Stimulated activated CD8-positive, alpha-beta memory T cell treated with anti-CD3 and anti-CD28 coated beads, Interleukin-7, amount 100 ng/mL, for 4 hours (primary cell): ENCODE data around the gene SGMS1.
"Not testable (repeated sequence)": the region's sequence is repeated elsewhere in the genome, so short reads cannot be mapped to it uniquely, and the experiment has no call there.

ENCODE experiments used
- DNase-seq, 2 donors: peaks; one replicate each; pipeline ENCODE4 v3.0.0-alpha.2; 2020; ENCODE audit warnings: low read depth in 2 of 2

The SGMS1 gene

DNA sequence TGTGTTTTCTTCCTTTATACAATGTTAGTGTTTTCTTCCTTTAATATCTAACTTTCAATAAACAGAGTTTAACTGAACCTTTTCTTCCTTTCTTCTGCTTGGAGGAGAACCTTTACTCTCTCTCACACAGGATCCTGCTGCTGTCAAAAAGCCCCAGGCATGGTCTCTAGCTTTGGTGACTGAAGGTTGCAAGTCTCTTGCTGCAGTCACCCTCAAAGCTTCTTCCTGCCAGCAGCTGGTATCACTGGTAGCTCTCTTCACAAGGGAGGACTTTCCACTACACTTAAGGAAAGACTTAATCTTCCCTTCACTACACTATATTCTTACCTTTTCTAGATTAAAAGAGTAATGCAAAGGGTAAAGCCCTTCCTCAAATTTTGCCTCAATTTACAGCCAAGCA is 153.4 kb downstream of the SGMS1 start:
- no peak for DNase-seq

DNA sequence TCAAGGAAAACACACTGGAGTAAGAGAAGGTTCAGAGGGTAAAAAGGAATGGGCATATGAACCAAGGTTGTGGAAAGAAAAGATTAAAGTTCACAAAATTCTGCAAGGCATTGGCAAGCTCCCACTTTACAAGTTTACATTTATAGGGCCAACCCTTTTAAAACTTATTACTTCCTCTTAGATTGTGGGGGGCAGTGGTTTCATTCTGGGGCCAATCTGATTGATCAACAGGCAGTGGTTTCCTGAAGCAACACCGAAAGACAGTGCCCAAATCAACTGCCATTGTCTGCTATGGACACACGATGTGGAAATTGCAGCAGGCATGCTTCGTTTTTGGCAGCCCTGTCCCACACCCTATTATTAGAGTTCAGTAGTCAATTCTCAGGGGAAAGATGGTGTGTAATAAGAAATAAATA is 154.0 kb downstream of the SGMS1 start:
- DNase-seq = no peak

DNA sequence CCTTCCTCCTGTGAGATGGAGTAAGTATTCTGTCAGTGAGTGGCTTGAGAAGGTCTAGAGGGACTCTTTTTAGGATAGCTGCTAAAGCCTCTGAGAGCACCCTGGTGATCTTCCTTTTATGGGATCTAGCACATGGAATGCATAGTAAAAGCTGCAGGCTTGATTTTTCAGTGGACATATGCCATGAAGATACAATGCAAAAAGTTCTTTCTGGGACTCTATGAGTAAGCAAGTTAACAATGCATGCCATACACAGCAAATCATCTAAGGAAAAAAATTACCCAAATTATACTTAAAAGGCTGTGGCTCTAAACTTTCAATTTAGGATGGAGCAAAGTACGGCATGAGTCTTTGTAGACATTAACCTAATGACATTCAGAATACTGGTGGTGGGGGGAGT is 154.5 kb downstream of the SGMS1 start:
- no peak for DNase-seq

DNA sequence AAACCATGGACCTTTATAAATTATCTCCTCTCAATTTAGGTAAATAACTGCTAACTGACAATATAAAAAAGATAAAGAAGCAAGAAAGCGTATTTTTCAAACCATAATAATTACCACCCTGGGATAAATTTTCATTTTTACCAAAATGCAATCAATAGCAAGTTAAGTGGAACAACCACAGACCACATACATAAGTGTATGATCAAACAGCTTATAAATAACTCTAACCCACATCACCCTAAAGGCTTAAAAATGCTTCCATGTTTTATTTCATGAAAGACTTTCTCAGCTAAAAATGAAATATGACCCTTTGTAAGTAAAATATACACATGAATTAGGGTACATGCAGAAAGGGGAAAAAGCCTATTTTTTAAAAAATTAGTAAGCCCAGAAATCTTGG is 156.5 kb downstream of the SGMS1 start:
- no peak for DNase-seq

DNA sequence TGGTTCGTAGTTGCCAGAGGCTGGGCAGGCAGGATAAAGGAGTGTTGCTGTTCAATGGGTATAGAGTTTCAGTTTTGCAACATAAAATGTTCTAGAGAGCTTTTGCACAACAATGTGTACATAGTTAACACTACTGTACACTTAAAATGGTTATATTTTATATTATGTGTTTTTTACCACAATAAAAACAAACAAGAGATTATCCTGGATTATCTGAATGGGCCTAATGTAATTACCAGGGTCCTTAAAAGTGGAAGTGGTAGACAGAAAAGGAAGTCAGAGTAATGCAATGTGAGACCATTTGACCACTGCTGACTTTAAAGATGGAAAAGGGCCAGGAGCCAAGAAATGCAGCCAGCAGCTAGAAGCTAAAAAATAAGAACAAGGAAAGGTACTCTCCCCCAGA is 159.7 kb downstream of the SGMS1 start:
- no peak for DNase-seq

DNA sequence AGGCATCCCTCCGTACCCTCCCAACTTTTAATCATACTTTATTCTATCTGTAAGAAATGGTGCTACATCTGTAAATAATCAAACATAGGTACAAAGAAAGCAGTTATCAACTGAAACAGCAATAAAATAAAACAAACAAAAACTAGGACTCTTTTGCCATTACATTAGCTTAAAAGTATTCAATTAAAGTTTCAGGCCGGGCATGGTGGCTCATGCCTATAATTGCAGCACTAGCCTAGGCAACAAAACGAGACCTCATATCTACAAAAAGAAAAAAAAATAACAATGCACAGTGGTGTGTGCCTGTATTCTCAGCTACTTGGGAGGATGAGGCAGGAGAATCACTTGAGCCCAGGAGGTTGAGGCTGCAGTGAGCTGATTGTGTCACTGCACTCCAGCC is 161.9 kb downstream of the SGMS1 start:
- no peak for DNase-seq

DNA sequence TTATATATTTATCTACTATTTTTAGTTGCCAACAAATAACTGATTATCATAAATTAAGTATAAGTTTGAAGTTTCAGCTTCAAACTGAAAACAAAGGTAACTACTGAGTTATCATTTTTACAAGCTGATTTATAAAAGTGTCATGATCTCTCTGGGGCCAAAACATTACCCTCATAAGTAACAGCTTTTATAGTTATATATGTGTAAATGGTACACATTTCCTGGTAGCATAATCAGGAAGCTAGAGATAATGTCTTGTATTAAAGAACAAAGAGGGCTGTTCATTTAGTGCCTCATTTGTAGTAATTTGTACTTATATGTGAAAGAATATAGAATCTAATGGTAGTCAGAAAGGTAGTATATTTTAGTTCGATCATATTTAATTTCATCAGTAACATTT is 162.6 kb downstream of the SGMS1 start:
- no peak for DNase-seq

DNA sequence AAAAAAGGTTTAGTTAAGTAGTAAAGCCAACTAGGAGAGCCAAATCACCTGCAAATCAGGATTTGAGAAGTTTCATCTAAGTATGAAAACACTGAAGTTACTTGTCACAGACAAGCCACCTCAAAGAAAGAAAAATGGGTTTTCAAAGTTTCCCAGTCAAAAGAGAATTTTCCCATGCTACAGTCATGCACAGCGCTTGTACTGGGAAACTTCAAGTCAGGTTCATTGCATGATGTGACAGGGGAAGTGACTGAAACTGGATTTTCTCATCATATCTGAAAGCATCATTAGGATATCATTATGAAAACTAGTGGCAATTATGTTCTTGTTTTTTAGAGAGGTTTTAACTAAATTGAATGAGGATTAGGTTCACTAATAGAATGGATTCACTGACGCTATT is 167.0 kb downstream of the SGMS1 start:
- no peak for DNase-seq

DNA sequence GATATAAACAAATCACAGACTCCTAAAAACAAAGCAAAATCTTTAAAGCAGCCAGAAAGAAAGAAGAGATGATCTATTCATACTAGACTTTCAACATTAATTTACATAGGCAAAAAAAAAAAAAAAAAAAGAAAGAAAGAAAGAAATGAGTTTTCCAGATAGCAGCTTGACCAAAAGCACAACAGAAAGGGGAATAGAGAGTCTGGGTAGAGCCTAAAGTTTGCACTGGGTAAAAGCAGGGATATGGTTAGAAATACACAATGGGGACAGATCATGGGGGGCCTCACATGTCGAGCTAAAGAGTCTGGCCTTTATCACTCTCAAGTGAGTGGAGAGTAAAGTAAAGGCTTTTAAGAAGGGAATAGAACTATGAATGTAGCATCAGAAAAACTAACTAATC is 169.8 kb downstream of the SGMS1 start:
- DNase-seq = no peak

DNA sequence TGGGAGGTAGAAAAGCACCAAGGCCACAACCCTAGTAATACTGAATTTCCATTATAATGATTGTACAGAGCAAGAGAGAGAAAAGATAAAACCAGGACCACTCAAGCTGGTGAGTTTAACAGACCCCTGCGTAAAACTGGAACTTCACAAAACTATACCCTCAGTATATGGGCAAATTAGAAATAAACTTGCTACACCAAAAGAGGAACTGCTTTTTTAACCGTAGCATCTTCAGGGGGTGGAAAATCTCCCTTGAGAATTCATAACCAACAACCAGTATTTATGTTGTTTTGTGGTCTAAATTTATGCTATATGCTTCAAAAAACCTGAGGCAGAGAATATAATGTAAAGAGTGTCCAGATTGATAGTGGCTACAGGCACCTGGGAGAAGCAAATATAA is 171.2 kb downstream of the SGMS1 start:
- DNase-seq = no peak

DNA sequence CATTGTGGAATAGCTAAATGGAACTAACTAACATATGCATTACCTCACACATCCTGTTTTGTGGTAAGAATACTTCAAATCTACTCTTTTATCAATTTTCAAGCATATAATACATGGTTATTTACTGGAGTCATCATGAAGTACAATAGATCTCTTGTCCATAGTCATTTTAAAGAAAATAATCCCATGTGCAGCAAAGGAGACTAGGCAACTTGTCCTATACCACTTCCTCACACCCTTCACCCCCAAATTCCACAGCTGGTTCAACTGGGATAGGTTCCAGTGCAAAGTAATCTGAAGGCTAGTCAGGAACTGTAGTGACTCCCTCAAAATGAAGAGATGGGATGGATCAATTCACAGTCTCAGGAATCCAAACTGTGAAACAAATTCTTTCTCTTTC is 176.1 kb downstream of the SGMS1 start:
- no peak for DNase-seq

DNA sequence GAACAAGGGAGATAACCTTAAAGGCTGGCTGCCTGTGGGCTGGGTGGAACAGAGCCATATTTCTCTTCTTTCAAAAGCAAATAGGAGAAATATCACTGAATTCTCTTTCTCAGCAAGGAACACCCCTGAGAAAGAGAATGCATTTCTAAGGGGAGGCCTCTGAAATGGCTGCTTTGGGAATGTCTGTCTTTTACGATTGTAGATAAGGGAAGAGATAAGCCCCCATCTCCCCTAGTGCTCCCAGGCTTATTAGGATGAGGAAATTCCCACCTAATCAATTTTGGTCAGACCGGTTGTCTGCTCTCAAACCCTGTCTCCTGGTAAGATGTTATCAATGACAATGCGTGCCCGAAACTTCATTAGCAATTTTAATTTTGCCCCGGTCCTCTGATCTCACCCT is 178.0 kb downstream of the SGMS1 start:
- not testable (repeated sequence) for DNase-seq

DNA sequence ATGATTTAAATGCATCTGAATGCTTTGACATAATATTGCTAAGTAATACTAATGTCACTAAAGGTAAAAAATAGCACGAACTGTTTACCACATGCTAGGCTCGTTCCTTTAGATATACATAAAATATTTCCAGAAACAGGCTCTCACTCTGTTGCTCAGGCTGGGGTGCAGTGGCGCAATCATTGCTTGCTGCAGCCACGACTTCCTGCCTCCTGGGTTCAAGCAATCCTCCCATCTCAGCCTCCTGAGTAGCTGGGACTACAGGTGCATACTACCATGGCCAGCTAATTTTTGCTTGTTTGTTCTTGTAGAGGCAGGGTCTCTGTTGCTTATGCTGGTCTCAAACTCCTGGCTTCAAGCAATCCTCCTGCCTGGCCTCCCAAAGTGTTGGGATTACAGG is 183.3 kb downstream of the SGMS1 start:
- no peak for DNase-seq

DNA sequence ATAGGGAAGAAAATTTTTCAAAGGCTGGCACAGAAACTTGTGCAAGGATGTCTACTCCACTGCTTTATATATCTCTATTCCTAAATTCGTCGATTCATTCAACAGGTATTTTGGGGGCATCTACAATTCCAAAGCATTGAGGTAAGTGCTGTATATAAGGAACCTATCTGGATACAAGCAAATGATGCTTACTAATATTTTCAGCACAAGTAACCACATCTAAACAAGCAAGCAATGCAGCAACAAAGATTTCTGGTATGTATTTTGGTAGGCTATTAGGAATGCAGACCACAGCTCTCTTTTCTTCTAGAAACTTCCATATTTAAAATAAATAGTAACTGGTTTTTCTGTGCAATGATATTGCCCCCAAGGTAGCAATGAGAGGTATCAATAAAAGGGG is 183.9 kb downstream of the SGMS1 start:
- DNase-seq = no peak

DNA sequence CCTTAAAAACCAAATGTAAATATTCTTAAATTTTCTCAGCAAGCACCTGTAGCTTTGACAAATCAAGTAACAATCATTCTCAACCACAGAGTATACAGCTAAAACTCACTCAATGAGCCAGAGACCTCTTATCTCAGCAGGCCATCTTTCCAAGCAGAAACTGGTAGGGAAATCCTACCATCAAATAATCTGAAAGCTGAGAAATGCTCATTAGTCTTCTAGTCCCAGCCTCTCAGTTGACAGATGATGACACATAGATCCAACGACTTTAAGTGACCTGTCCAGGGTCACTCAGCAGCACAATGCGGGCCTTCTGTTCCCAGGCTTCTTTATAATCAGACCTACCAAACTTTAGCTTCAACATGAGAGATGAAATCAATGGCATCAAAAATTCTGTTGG is 184.6 kb downstream of the SGMS1 start:
- no peak for DNase-seq

DNA sequence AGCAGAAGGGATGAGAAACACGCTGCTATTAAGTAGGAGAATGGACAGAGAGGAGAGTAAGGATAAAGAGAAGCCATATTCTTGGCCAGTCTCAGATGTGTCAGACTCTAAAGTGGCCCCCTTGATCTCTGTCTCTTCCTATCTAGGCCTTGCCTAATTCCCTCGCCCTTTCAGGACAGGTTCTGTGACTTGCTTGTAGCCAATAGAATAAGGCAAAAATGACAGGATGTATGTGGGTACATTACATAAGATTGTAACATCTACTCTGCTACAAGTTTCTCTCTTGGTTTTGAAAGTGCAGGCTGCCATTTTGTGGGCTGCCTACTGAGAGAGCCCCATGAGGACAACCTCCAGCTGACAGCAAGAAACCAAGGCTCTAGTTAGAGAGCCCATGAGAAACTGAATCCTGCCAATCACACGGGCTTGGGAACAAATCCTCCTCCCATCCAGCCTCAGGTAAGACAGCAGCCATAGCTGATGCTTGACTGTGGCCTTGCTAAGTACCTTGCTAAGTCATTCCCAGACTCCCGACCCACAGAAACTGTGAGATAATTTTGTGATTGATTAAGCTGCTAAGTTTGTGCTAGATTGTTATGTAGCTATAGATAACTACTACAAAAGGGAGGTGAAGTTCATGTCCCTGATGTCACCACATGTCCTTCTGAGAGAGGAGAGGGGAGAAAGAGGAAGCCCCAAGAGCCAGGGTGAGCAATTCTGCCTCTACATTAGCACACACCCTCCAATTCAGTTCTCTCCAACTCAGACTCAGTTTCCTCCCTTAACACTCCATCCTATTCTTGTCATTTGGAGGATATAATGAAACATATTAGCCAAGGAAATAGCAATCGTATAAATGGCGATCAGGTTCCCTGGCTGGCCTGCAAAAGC is 185.5 kb downstream of the SGMS1 start:
- no peak for DNase-seq

DNA sequence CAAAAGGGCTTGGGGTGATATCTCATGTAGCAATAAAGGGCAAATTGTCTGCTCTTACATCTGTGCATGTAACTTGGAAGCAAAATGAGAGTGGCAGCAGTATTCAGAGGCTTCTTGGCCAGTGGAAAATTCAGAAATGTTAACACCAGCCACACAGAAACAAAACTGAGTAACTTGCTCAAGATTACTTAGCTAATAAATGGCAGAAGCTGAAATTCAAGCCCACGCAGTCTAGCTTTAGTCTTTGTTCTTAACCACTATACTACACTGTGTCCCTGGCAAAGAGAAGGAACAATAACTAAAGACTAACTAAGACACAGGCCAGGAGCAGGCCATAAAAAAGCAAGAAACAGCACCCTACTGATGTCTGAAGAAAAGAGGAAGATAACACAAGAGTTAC is 186.5 kb downstream of the SGMS1 start:
- no peak for DNase-seq

DNA sequence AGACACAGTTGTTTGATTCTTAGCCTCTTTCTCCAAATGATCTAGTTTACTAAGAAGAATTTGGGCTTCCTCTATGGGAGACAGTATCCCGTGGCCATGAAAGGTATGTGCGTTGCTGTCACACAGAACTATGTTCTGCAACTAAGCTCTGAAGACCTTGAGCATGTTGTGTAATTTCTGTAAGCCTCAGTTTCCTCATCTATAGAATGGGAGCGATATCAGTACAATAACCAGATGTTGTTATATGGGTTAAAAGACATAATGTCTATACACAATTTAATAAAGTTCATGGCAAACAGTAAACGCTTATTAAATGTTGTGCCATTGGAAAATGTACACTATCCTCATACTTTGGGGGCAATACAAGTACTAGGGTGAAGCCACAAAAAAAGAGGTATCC is 187.0 kb downstream of the SGMS1 start:
- DNase-seq = no peak

DNA sequence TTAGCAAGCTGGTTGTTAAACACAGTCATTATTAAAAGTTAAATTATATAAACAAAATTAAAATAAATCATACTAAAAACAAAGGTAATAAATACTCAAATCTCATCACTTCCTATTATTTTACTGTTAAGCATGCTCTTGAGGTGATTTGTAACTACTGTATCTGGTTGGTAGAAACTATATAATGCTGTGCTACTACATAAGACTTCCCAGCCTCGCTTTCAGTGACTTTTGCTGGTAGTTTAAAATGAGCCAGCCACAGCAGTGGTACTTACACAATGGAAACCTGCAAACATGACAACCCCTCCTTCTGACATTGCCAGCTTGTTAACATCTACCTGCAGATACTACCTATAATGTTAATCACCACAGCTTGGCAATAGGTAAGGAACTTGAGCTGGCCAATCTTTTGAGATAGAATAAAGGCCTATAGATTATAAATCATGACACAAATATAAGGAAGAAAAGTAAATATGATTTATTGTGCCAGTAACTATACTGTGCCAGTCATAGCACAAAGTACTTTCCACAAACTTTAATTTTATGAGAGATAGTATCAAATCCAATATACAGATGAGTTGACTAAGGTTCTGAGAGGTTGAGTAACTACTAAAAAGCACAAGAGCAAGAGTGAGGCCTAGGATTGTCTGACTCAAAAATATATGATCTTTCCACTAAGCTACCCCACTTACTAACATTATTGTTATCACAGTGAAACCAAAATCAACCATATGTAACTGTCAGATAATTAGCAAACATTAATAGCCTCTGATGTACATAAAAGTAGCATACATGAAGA is 191.3 kb downstream of the SGMS1 start:
- DNase-seq = no peak

DNA sequence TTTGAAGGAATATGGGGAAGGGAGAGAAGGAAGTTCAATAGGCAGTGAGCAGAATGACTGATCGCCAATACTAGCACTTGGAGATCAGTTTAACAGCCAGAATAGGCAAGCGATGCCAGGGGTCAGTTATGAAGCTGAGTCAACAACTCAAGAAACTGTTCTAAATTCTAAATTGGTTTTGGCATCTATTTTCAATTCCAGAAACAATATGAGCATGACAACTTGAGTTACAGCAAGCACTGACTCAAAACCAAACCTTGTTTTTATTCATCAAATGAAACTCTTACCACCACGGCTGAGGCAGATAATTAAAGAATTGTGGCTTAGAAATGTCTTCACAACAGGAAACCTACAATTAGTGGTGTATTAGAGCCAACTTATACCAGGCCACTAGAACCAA is 192.0 kb downstream of the SGMS1 start:
- DNase-seq = no peak

DNA sequence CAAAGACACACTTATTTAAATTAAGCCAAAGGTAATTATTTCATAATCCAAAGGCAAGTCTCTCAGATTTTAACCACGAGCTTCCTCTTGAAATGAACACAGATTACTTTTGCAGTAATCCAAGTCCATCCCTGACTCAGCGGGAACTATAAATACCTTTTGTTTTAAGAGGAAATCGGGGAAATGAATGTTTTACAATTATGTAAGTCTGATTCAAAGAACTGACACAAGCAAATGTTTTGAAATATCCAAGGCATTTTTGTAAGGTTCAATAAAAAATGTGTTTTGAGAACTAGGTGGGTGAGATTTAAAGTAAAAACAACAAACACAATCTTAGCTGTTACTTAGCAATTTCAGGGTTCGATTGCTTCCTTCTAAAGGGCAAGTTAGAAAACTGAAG is 192.6 kb downstream of the SGMS1 start:
- DNase-seq = no peak

DNA sequence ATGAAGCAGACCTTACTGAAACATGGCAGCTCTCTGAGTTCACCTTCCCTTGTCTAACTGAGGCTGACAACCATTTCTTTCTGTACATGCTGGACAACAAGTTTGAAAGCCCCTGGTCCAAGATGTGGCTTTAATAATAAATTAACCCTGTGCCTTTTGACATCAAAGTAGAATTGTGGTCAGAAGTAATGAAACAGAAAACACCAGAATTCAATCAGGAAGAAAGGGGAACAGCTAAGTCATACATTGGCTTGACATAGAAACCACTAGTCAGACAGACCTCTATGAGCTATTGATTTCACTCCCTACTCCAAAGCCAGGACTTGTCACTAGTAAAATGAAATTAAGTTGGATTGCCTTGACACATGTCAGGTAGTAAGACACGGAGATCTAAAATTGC is 197.3 kb downstream of the SGMS1 start:
- no peak for DNase-seq

DNA sequence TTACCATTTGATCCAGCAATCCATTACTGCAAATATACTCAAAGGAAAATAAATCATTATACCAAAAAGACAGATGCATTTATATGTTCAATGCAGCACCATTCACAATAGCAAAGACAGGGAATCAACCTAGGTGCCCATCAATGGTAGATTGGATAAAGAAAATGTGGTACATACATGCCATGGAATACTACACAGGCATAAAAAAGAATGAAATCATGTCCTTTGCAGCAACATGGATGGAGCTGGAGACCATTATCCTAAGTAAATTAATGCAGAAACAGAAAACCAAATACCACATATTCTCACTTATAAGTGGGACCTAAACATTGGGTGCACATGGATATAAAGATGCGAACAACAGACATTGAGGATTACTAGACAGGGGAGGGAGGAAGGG is 198.5 kb downstream of the SGMS1 start:
- not testable (repeated sequence) for DNase-seq
